GM18867 (cell line): ENCODE results near the gene ACTRT2.

ENCODE experiments used
- ATAC-seq: cut with Tn5 transposase; IDR thresholded peaks from one replicate; pipeline ENCODE4 v1.9.1; 2021; ENCODE audit warnings: mild to moderate bottlenecking, moderate library complexity; ENCODE audit not compliant: unreplicated experiment

Gene ACTRT2

DNA sequence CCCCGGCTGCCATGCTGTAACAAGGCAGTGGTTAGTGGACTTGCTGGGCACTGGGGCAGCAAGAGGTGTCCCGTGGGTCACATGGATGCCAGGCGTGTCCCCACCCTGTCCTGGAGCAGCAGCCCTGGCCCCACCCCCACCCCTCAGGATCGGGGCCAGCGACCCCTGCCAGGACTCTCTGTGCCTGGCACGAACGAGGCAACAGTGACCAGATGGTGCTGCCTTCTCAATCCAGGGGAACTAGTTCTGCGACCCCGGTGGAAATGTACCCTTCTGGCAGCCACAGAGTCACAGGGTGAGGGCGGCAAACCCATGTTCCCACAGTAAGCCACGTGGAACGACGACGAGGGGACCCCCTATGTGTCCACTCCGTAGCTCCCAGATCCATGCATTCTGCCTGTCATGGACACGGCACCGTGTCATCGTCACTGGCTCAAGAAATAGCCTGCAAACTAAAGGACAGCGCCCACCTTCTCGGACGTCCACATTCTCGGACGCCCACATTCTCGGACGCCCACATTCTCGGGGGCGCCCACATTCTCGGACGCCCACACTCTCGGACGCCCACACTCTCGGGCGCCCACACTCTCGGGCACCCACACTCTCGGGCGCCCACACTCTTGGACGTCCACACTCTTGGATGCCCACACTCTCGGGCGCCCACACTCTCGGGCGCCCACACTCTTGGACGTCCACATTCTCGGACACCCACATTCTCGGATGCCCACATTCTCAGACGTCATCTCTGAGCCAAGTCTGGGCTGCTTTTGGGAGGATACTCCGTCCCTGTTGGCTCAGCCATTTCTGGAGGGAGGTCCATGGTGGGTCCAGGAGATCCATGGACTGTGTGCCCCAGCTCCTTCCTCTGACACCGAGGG, 19.6 kb upstream of the ACTRT2 start:
- ATAC-seq, result no peak

- no peak for ATAC-seq
These were observed 18.8 kb upstream of the ACTRT2 start for GRCh38 chr1:3002349-3003038.

DNA sequence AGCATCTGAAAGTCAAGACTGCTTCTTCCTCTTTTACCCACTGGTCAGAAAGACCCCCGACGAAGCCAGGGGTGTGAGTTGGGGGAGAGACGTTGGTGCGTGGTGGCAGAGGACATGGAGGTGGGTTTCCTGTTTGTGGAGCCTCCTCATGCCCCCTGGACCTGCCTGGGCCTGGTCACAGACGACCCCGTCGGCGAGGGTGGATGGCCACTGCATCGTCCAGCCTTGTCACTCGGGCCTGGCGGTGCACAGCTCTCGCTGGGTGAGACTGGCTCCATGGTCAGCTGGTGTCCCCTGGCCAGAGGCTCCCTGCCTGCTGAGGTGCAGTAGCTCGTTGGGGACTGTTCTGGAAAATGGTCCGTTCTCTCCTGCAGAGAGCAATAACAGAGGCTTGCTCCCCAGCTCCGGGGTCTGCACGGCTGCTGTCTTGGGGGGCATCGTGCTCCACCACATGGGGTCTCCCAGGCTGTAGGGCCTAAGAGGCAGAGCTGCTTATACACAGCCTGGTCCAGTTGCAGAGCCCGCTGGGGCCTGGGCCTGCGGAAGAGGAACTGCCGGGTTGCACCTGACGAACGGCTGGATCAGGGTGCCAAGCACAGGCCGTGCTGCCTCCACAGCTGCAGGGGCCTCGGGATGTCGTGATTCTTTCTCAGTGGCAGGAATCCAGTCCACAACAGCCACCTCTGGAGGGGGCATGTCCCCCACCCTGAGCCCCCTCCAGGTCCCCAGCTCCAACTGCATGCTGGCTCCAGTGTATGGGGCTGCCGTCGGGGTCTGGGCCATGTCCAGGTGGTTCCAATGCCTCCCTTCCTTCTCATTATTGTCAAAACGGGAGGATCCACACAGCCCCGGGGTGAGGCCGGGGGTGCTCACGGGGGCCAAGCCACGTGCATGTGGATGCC, 18.0 kb upstream of the ACTRT2 start:
- no peak for ATAC-seq

DNA sequence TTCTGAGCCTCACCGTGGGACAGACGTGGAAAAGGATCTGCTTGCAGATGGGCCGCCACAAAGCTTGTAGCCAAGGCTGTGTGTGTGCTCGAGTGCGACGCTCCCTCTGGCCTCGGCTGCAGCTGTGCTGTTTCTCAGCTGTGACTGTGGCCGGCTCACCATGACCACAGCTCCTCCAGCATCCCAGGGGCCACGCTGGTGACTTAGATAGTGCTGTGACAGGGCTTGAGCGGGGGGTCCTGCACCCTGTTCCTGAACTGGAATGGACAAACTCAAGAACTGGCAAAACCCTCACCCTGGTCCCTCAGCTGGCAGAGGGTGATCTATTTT, 17.4 kb upstream of the ACTRT2 start:
- no peak for ATAC-seq

DNA sequence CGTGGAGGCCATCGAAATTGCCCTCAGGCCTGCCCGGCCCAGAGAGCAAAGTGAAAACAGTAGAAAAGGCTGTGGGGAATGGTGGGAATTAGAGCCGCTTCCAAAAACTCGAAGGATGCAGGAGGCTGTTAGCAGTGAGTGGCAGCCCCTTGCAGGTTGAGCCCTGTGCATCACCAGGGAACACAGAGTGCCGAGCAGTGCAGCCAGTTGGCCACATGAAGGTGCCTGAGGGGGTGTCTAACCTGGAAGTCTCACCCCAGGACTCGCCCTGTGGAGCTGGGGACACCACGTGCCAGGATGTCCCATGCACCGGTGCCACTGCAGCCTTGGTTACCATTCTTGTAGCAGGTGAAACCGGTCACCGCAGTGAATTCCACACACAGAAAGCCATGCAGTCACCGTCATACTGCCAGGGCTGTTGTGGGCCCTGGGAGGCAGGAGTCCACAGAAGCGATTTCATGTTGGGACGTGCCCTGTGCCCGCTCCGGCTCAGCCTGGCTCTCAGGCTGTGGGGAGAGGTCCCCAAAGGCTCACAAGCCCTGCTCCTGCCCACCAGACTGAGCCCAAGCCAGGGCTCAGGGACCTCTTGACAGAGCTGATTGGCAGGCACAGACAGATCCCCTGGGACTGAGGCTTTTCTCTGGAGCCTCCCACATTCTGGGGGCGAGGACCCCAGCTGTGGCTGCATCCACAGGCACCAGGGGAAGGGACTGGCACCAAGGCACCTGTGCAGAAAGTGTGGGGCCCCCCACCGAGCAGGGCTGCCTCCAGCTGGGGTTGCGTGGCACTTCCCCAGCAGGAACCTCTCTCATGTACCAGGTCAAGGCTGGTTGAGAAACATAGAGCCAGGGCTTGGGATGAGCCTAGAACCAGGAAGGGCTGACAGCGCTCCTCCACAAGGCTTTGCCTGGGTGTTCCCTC, 16.7 kb upstream of the ACTRT2 start:
- no peak for ATAC-seq

- no peak for ATAC-seq
These were observed 15.5 kb upstream of the ACTRT2 start for GRCh38 chr1:3005771-3006170.

DNA sequence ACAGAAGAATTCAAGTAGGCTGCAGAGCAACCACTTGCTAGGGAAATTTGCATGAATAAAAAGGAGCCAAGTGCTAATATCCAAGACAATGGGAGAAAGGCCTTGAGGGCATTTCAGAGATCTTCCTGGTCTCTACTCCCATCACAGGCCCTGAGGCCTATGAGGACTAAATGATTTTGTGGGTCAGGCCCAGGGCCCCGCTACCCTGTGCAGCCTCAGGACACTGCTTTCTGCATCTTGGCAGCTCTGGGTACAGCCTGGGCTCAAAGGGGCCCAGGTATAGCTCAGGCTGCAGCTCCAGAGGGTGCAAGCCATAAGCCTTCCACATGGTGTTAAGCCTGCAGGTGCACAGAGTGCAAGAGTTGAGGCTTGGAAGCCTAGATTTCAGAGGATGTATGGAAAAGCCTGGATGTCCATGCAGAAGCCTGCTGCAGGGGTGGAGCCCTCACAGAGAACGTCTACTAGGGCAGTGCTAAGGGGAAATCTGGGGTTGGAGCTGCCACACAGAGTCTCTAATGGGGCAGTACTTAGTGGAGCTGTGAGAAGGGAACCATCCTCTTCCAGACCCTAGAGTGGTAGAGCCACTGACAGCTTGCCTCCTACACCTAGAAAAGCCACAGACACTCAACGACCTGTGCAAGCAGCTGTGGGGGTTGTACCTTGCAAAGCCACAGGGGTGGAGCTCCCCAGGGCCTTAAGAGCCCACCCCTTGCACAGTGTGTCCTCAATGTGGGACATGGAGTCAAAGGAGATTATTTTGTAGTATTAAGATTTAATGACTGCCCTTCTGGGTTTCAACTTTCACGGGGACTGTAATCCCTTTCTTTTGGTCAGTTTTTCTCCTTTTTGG, 13.7 kb upstream of the ACTRT2 start:
- no peak for ATAC-seq

- no peak for ATAC-seq
These were observed 12.2 kb upstream of the ACTRT2 start for GRCh38 chr1:3009021-3009420.

DNA sequence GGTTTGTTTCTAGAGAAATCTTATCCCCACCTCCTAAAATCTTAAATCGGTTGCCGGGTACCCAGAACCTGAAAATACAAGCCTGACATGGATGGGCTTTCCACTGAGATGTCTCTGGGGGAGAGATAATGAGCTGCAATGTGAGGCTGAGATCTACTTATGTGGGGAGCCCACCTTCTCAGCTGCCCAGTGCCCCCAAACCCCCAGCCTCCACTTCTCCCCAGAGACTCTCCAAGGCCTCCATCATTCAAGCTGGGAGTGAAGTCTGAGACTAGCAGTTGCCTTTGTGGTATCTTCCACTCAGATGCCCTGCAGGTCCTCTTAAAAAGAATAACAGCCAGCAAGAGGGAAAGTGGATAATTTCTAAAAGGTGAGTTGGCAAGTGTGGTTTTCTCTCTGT, 11.7 kb upstream of the ACTRT2 start:
- no peak for ATAC-seq

GRCh38 chr1:3011127-3011526, 10.1 kb upstream of the ACTRT2 start:
- ATAC-seq, result no peak

DNA sequence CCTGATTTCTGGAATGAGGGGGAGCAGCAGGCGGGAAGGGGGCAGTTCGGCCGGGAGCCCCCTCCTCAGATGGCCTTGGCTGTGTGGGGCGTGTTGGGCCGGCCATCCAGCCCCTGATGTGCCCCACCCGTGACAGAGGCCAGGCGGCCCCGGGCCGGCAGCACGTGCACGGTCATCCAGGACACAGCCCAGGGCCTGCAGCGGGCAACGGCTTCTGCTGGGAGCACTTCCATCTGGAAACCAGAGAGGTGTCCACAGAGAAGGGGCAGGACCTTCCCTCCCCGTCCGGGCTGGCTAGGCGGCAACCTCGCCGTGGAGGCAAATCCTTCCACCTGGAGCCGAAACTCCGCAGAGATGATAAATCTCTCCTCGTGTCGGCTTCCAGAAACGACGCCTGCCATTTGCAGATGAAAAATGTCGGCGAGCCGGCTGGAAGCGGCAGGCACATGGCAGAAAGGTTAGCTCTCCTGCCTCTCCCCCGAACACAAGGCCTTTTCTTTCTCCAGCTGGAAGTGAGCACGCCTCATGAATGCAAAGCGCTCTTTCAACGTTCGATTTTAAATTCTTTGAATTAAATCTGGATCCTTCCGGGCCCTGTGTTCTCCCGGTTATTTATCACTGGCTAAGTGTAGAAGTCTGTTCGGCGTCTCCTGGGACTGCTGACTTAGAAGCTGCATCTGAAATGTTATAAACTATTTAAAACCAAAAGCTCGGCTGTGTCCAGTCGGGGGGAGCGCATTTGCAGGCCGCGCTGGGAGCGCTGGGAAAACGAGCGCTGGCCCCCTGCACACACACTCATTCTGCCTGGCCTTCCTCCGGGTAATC, 9.4 kb upstream of the ACTRT2 start:
- ATAC-seq, result no peak

GRCh38 chr1:3012456-3013291, 8.6 kb upstream of the ACTRT2 start:
- no peak for ATAC-seq

- no peak for ATAC-seq
These were observed 7.8 kb upstream of the ACTRT2 start for GRCh38 chr1:3013371-3014049.

GRCh38 chr1:3014050-3014440, 7.2 kb upstream of the ACTRT2 start:
- no peak for ATAC-seq

DNA sequence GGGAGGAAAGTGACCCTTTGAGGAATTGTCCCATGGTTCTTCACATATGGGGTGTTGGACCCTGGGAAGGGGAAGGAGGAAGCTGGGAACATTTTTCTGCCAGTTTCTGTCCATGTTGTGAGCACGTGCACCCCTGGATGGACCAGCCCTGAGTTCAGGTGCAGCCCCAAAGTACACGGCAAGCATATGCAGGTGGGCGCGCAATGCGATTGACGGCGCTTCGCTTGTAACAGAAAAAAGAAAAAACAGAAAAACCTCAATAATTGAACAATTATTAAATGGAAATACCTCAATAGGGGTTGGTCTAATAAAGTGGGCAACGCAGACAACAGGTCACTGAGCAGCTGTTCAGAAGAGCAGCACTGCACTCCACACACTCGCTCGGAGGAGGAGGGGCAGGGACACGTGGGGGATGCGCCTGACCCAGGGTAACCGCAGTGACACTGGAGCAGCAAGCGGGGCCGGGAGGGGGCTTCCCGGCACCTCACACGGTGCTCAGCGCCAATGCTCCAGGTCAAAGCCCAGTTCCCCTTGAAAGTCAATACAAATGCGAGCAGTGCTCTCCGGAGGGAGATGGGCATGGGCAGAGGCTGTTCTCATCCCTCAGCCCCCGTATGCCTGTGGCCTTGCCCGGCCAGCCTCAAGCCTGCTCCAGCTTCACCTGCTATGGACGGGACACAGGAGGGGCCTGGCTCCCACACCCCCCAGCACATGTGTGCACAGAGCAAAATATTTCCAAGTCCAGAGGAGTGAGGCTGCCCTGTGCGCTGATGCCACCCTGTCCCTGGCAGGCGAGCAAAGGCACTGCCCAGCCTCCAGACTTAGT, 6.6 kb upstream of the ACTRT2 start:
- ATAC-seq, result no peak

DNA sequence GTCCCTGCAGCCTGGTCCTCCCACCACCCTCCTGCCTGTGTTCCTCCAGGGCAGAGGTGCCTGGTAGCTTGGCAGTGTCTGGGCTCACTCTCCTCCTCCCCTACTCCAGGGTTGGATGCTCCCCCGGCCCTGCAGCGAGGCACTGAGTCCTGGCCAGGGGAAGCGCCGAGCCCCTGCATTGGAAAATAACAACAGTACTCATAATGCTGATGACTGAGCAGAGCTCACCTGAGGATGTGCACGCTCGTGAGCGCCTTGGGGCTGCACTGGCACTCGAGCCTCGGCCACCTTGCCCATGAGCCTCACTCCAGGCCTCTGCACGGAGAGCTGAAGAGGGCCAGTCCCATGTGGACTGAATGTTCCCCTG, 6.0 kb upstream of the ACTRT2 start:
- no peak for ATAC-seq
